ENCODE measurements around the gene HORMAD1.
"Not testable (repeated sequence)": the region's sequence is repeated elsewhere in the genome, so short reads cannot be mapped to it uniquely, and the experiment has no call there.

Gene HORMAD1

DNA sequence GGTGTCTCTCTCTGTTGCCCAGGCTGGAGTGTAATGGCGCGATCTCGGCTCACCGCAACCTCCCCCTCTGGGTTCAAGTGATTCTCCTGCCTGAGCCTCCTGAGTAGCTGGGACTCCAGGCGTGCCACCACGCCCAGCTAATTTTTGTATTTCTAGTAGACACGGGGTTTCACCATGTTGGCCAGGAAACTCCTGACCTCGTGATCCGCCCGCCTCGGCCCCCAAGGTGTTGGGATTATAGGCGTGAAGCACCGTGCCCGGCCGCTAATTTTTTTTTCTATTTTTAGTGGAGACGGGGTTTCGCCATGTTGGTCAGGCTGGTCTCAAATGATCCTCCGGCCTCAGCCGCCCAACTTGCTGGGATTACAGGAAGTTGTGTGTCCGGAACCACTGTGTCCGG, 597 bp downstream of the HORMAD1 start:
- ATAC-seq (no peak), DNase-seq (no peak)
- H3K27ac Mint-ChIP-seq: no peak overlapping the region
- no peak overlapping the region for H3K4me3 Mint-ChIP-seq
- no peaks in the 10 kb centered on the region for H3K27me3 Mint-ChIP-seq
- no peaks in the 10 kb centered on the region for H3K4me1 Mint-ChIP-seq
- H3K9me3 Mint-ChIP-seq: no peaks in the 10 kb centered on the region

DNA sequence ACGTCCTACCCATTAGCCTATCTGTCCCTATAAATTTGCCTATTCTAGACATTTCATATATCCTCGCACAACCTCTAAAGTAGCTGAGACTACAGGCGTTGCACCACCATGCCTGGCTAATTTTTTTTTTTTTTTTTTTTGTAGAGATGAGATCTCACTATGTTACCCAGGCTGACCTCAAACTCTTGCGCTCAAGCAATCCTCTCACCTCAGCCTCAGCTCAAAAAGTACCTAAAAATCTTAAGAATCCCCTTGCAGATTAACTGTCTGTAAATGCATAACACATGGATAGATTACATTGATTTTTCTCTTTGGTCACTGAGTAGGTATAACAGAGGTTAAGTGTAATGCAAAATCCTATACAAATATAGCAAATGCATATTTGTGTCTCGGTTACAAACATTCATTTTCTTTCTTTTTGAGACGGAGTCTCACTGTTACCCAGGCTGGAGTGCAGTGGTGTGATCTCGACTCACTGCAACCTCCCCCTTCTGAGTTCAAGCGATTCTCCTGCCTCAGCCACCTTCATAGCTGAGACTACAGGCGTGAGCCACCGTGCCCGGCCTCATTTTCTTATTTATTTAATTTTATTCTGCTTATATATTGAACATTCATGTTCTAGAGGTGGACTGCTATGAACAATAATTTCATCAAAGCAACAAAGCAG, 2.3 kb downstream of the HORMAD1 start:
- Mint-ChIP-seq H3K27me3 (no peaks in the 10 kb centered on the region), H3K4me1 (no peaks in the 10 kb centered on the region), H3K9me3 (no peaks in the 10 kb centered on the region), H3K27ac (no peak overlapping the region), H3K4me3 (no peak overlapping the region)
- DNase-seq (no peak), ATAC-seq (peak; percentile 31)

DNA sequence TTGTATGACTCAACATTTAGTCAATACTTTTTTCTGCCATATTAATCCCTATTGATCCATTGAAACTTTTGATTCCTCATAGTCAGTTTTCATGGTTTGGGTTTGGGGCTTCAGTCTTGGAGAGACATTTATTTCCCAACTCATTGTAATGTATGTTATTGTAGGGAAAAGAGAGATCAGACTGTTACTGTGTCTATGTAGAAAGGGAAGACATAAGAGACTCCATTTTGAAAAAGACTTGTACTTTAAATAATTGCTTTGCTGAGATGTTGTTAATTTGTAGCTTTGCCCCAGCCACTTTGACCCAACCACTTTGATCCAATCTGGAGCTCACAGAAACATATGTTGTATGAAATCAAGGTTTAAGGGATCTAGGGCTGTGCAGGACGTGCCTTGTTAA, 11.7 kb downstream of the HORMAD1 start:
- not testable (repeated sequence) for H3K4me3 Mint-ChIP-seq, H3K27me3 Mint-ChIP-seq, ATAC-seq, H3K9me3 Mint-ChIP-seq, H3K4me1 Mint-ChIP-seq, DNase-seq, H3K27ac Mint-ChIP-seq

DNA sequence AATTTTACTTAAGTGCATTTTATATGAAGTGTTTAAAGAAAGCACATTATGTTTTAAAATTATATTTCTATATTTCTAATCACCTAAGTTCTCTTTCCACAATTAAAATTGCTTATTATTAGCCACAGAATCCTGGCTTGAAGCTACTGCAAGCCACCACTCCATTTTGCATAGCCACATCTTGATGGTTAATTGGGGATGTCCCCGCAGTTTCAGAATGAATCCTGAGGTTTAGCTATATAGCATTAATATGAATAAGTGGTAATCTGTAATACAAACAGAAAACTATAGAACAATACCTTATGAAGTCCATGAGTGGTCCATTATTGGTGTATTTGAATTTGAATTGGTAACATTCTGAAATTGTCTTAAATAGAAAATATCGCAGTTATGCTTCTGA, 12.1 kb downstream of the HORMAD1 start:
- Mint-ChIP-seq H3K27me3 (peaks cover 8% of the 10 kb centered on the region), H3K27ac (no peak overlapping the region), H3K4me1 (peaks cover 7% of the 10 kb centered on the region), H3K9me3 (no peaks in the 10 kb centered on the region), H3K4me3 (no peak overlapping the region)
- DNase-seq (peak; percentile 32 to 63), ATAC-seq (peak; percentile 100)

DNA sequence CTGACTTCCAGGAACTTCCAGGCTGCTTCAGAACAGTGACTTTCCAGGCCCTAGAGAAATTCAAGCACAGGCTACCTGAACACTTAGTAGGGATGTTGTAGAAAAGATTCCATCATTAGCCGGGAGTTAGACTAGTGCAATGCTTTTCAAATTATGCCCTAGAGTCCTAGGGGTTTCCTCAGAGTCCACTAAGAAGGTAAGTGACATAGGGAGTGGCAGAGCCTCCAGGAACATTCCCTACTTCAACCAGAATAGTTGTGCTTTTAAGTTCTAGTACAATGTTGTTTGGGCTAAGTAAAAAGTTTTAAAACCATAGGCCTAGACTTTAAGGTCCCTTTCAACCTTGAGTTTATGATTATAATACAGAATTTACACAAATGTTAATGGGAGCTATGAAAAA, 14.6 kb downstream of the HORMAD1 start:
- Mint-ChIP-seq H3K27me3 (peaks cover 10% of the 10 kb centered on the region), H3K9me3 (no peaks in the 10 kb centered on the region), H3K27ac (no peak overlapping the region), H3K4me3 (no peak overlapping the region), H3K4me1 (peaks cover 7% of the 10 kb centered on the region)
- DNase-seq (no peak), ATAC-seq (no peak)

DNA sequence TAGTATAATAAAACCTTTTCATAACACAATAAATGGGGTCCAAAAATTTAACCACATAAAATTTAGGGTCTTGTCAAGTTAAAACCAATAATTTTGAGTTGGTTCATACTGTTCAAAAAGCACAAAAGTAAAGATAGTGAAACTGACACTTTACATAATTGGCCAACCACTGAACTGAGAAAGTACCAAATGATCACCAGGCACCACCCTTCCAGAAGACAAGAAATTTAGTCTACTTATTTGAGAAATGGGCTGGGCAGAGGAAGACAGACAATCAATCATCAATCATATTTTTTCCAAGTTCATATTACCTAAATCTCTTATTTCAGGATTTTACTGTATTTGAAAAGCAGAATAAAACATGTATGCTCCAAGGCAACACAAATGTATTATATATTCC, 17.3 kb downstream of the HORMAD1 start:
- Mint-ChIP-seq H3K4me3 (no peak overlapping the region), H3K4me1 (no peaks in the 10 kb centered on the region), H3K9me3 (no peaks in the 10 kb centered on the region), H3K27me3 (peaks cover 20% of the 10 kb centered on the region), H3K27ac (no peak overlapping the region)
- ATAC-seq (no peak), DNase-seq (no peak)

DNA sequence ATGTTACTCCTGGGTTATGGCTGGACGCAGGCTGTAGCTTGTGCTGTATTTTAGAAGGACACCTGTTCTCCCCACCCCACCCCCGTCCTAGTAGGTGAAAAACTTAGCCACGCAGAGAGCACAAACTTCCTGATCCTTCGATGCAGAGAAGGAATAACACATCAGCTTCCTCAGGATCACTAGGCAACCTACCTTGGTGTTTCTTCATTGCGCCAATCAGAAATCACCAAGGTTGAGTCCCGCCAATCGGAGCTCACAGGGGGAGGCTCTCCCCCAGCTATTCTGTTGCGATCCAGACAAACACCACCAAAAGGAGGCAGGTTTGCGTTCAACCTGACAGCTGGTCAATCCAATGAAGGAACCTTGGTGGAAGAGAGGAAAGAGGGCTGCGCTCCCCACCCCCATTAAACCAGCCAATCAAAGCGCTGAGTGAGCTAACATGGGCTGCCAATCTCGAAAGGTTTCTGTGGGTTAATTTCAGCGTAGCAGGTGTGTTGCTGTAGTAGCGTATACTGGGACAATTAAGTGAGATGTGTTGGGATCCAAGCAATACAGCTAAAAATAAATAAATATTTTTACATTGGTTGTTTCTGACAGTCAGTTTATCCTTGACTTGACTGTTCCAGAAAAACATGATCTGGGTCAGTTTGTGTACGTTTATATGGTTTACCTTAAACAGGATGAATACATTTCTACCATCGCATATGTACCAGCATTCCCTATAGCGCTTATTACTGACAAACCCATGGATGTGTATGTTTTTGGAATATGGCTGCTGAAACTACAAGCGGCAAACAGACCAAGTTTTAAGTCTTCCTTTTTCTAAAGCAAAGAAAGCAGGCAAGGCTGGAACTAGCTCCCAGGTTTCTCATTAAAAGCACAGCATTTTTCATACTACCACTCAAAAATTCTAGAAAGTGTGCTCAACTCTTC, 23.4 kb downstream of the HORMAD1 start, which contains the start of gene GOLPH3L:
Gene GOLPH3L, minus strand, starts transcription at position 160 of the 933 bp plus-strand sequence. CDS start 2,316 bp downstream, outside the sequence.
- ATAC-seq (peak; percentile 100), DNase-seq (peak; percentile 87 to 94)
- H3K9me3 Mint-ChIP-seq: no peaks in the 10 kb centered on the region
- H3K4me3 Mint-ChIP-seq: peak within 1 kb of the TSS; percentile 84 to 99
- H3K27ac Mint-ChIP-seq: peak within 1 kb of the TSS; percentile 90 to 98
- peaks cover 27% of the 10 kb centered on the region for H3K4me1 Mint-ChIP-seq
- peaks cover 12% of the 10 kb centered on the region for H3K27me3 Mint-ChIP-seq

DNA sequence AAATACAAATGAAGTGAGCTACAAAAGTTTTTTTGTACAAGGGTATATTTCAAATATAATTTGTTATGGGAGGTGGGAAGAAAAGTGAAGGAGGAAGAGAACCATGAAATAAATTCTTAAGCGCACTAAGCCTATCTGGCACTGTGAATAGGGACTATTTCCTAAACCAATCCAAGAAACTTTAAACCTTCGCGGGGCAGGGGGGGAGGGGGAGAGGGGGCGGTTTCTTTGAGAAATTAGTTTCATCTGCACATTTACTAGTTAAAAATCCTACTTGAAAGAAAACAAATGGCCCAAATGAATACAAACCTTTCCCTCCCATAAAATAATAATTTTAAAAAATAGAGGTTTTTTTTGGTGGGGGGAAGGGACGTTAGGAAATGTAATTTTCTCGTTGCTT, 24.1 kb downstream of the HORMAD1 start:
- DNase-seq: no peak
- no peak for ATAC-seq
- Mint-ChIP-seq H3K9me3 (no peaks in the 10 kb centered on the region), H3K4me1 (peaks cover 27% of the 10 kb centered on the region), H3K27me3 (peaks cover 12% of the 10 kb centered on the region), H3K4me3 (peak overlapping the region; percentile 84 to 99), H3K27ac (peak overlapping the region; percentile 90 to 98)

DNA sequence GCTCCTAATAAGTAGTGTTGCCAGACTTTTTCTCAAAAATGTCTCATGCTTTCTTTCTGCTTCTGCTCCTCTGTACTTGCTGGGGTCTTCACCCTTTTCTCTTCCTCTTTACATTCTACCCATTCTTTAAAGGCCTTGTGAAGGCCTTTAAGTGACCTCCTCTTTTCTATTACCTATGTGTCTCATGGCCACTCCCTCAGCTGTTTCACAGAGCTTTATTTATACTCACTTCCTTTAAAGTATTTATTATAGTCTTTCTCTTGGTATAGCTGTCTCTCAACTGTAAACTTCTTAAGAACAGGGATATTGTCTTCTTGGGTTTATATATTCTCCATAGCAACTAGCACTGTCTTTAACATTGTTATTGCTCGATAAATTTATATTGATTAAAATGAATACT, 24.5 kb downstream of the HORMAD1 start:
- Mint-ChIP-seq H3K4me1 (peaks cover 27% of the 10 kb centered on the region), H3K9me3 (no peaks in the 10 kb centered on the region), H3K27me3 (peaks cover 11% of the 10 kb centered on the region), H3K4me3 (peak overlapping the region; percentile 76 to 99), H3K27ac (peak overlapping the region in 1 of 2 donors; percentile 95)
- DNase-seq (no peak), ATAC-seq (no peak)

DNA sequence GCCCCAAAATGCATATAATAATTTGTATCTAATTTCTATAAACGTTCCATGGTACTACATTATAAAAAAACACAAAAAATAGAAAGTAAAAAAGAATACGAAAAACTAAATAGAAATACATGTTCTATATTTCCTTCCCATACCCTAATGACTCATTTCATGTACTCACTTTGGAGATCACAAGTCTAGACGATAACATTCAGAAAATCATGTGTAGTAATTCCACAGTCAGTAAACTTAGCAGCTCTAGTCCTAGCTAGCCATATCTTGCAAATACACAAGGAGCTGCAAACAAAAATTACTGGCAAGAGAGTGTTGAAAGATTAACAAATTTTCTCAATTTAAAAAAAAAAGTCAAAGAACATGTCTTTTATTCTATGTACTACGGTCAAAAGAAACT, 25.1 kb downstream of the HORMAD1 start:
- Mint-ChIP-seq H3K27me3 (peaks cover 5% of the 10 kb centered on the region), H3K27ac (no peak overlapping the region), H3K4me1 (peaks cover 27% of the 10 kb centered on the region), H3K4me3 (peak overlapping the region; percentile 29 to 41), H3K9me3 (no peaks in the 10 kb centered on the region)
- DNase-seq: no peak
- no peak for ATAC-seq

DNA sequence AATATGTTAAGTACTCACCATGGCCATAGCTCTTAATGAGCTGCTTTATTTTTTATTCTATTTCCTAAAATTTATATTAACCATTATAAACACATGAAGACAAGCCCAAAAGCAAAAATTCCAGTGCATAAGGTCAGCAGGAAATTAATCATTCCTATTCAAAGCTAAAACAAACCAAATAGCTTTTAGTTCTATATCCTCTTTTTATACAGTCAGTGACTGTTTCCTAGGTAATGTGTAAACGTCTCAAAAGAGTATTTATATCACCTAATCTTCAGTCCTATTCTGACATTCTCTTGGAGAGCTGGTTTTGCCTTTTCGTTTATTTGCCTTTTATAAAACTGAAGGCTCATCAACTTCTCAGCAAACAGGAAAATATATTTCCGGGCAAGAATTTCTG, 28.0 kb downstream of the HORMAD1 start:
- no peak for DNase-seq
- Mint-ChIP-seq H3K27ac (no peak overlapping the region), H3K4me3 (no peak overlapping the region), H3K27me3 (no peaks in the 10 kb centered on the region), H3K9me3 (no peaks in the 10 kb centered on the region), H3K4me1 (peaks cover 24% of the 10 kb centered on the region)
- ATAC-seq: no peak

DNA sequence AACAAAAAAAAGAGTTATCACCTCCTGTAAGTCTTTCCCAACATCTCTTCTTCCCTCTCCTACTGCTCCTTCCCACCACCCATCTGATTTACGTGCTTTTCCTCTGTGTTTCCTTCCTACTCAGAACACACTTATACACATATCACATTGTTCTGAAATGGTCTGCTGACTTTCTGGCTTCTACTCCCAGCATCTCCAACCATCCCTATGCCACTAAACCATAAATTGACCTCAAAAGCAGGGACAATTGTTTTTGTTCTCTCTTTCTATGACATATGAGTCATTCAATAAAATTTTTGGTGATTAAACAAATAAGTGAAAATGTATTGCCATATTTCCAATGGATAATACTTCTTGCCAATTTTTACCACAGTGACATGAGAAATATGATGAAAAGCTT, 31.9 kb downstream of the HORMAD1 start:
- no peaks in the 10 kb centered on the region for H3K27me3 Mint-ChIP-seq
- DNase-seq (no peak), ATAC-seq (no peak)
- no peak overlapping the region for H3K27ac Mint-ChIP-seq
- H3K4me1 Mint-ChIP-seq: peaks cover 9% of the 10 kb centered on the region
- no peak overlapping the region for H3K4me3 Mint-ChIP-seq
- no peaks in the 10 kb centered on the region for H3K9me3 Mint-ChIP-seq

DNA sequence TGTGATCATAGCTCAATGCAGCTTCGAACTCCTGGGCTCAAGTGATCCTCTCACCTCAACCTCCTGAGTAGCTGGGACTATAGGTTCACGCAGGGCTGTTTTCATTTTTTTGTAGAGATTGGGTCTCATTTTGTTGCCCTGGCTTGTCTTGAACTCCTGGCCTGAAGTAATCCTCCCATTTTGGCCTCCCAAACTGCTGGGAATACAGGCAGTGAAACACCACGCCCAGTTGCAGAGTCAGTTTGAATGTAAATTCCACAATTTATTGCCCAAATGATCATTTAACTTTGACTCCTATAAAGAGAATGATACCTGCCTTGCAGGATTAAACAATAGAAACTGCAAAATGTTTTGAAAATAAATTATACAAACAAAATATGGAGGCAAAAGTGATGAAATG, 34.4 kb downstream of the HORMAD1 start:
- H3K9me3 Mint-ChIP-seq: no peaks in the 10 kb centered on the region
- H3K27ac Mint-ChIP-seq: peak overlapping the region in 1 of 2 donors; percentile 58
- H3K27me3 Mint-ChIP-seq: no peaks in the 10 kb centered on the region
- no peak overlapping the region for H3K4me3 Mint-ChIP-seq
- peaks cover 12% of the 10 kb centered on the region for H3K4me1 Mint-ChIP-seq
- DNase-seq: no peak
- ATAC-seq: no peak

DNA sequence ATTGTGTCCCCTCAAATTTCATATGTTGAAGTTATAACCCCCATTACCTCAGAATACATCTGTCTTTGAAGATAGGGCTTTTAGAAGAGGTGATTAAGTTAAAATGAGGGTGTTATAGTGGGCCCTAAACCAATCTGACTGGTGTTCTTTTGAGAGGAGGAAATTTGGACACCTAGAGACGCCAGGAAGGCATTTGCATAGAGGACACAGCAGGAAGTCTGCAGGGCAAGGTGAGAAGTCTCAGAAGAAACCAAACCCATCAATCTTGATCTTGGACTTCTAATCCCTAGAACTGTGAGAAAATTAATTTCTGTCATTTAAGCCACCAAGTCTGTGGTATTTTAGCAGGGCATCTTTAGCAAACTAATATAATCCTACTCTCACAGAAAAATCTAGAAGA, 36.8 kb downstream of the HORMAD1 start:
- H3K27ac Mint-ChIP-seq: no peak overlapping the region
- peaks cover 12% of the 10 kb centered on the region for H3K4me1 Mint-ChIP-seq
- H3K27me3 Mint-ChIP-seq: no peaks in the 10 kb centered on the region
- no peak for DNase-seq
- H3K4me3 Mint-ChIP-seq: no peak overlapping the region
- no peak for ATAC-seq
- no peaks in the 10 kb centered on the region for H3K9me3 Mint-ChIP-seq

DNA sequence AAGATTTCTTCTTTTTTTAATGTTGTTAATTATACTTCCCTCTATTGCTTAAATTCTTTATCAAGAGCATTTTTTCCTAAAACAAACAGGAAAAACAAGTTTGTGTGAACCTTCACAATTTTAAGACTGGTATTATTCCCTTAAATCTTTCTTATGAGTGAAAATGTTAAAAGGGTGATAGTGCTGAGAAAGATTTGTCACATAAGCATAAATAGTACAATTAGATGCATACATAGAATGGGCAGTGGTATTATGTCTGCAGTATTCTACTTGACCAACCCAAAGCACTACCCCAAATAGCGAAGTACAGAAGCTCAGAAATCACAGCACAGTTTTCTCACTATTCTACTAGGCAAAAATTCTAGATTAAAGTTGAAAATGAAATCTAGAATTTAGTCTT, 41.7 kb downstream of the HORMAD1 start:
- ATAC-seq: no peak
- H3K4me1 Mint-ChIP-seq: peaks cover 11% of the 10 kb centered on the region
- no peak overlapping the region for H3K27ac Mint-ChIP-seq
- no peak for DNase-seq
- H3K9me3 Mint-ChIP-seq: no peaks in the 10 kb centered on the region
- no peak overlapping the region for H3K4me3 Mint-ChIP-seq
- H3K27me3 Mint-ChIP-seq: no peaks in the 10 kb centered on the region

DNA sequence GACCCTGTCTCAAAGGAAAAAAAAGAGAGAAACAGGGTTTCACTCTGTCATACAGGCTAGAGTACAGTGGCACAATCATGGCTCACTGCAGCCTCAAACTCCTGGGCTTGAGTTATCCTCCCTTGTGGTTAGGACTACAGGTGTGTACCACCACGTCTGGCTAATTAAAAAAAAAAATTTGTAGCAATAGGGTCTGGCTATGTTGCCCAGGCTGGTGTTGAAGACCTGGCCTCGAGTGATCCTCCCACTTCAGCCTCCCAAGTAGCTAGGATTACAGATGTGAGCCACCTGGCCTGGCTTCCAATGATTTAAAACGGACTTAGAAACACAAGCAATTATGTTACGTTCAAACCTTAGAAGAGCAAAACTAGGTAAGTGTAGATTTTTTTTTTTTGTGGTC, 45.8 kb downstream of the HORMAD1 start:
- Mint-ChIP-seq H3K27me3 (no peaks in the 10 kb centered on the region), H3K9me3 (no peaks in the 10 kb centered on the region), H3K4me1 (peaks cover 6% of the 10 kb centered on the region), H3K4me3 (no peak overlapping the region), H3K27ac (no peak overlapping the region)
- DNase-seq: no peak
- no peak for ATAC-seq

Measured in stimulated activated naive CD8-positive, alpha-beta T cell treated with anti-CD3 and anti-CD28 coated beads, Interleukin-15, amount 100 ng/mL, for 72 hours (primary cell).